H1 (cell line): Measurements from ENCODE around the gene DCAF16. TPM values are rescaled to one million over a fixed set of nuclear protein-coding genes. Genes with fewer than 3 reads are reported as not detected.

Source experiments
- CTCF ChIA-PET: fragments of 300-600 bp; sonication (Branson Sonifier 250); formaldehyde crosslinking; loops from one replicate; lab custom pipeline; 2021; ENCODE audit not compliant: partially characterized antibody; lab: Charles Lee
- POLR2A ChIA-PET: fragments of 300-600 bp; sonication (Branson Sonifier 250); formaldehyde crosslinking; loops from one replicate; lab custom pipeline; 2021; ENCODE audit warnings: inconsistent platforms; ENCODE audit not compliant: partially characterized antibody; lab: Charles Lee
- DNase-seq, 2 experiments: peaks; one replicate each; pipeline versions ENCODE4 v3.0.0 to v3.0.0-alpha.2; 2010 to 2022; ENCODE audit warnings: low spot score in 2 of 2, low read depth in 1 of 2, mixed read lengths in 1 of 2
- FAIRE-seq: peaks from 2 replicates; lab custom pipeline; 2011; peaks lifted over from hg19 to GRCh38; lab: Jason Lieb, UNC
- H2AFZ ChIP-seq: 2 replicates; pipeline ENCODE4 v1.8.1; 2012; ENCODE audit warnings: low read length, inconsistent platforms
- H2AK5ac ChIP-seq: 2 replicates; pipeline ENCODE4 v1.6.1; 2013; ENCODE audit warnings: low read depth, low read length
- H2BK120ac ChIP-seq: replicated peaks from 2 replicates; pipeline ENCODE3; 2013; ENCODE audit warnings: low read depth, low read length, inconsistent platforms
- H2BK12ac ChIP-seq: 2 replicates; pipeline ENCODE4 v1.6.1; 2013; ENCODE audit warnings: low read depth, low read length
- H2BK15ac ChIP-seq: 2 replicates; pipeline ENCODE4 v1.6.1; 2013; ENCODE audit warnings: low read length
- H2BK20ac ChIP-seq: 2 replicates; pipeline ENCODE4 v1.6.1; 2013; ENCODE audit warnings: low read length
- H2BK5ac ChIP-seq: 2 replicates; pipeline ENCODE4 v1.6.1; 2013; ENCODE audit warnings: low read depth, low read length
- H3K14ac ChIP-seq: 2 replicates; pipeline ENCODE4 v1.6.1; 2013; ENCODE audit warnings: inconsistent platforms; ENCODE audit not compliant: insufficient read length
- H3K18ac ChIP-seq: 2 replicates; pipeline ENCODE4 v1.6.1; 2013; ENCODE audit warnings: low read length; ENCODE audit errors: extremely low read depth
- H3K23ac ChIP-seq: 2 replicates; pipeline ENCODE4 v1.6.1; 2013; ENCODE audit warnings: inconsistent platforms; ENCODE audit not compliant: insufficient read length
- H3K23me2 ChIP-seq: 2 replicates; pipeline ENCODE4 v1.6.1; 2013; ENCODE audit warnings: low read depth, low read length
- H3K27ac ChIP-seq: 2 replicates; pipeline ENCODE4 v1.6.1; 2011; ENCODE audit warnings: low read depth, low read length, inconsistent platforms
- H3K27me3 ChIP-seq, 4 experiments: replicated peaks in 1 of 4; 1 replicate in 1 of 4; 2 replicates in 3 of 4; pipeline versions ENCODE4 v1.6.1 to v1.8.1; 2011 to 2013; ENCODE audit warnings: low read length in 3 of 4, mild to moderate bottlenecking in 3 of 4, inconsistent platforms in 2 of 4, mixed read lengths in 2 of 4, moderate library complexity in 1 of 4; ENCODE audit not compliant: control insufficient read depth in 3 of 4, insufficient read depth in 3 of 4; ENCODE audit errors: extremely low read depth in 1 of 4
- H3K36me3 ChIP-seq, 4 experiments: 2 replicates each; pipeline versions ENCODE4 v1.6.1 to v1.8.1; 2011 to 2013; ENCODE audit warnings: mild to moderate bottlenecking in 4 of 4, low read length in 3 of 4, moderate library complexity in 2 of 4, control low read depth in 1 of 4, inconsistent platforms in 1 of 4; ENCODE audit not compliant: insufficient read depth in 4 of 4, control insufficient read depth in 2 of 4
- H3K4ac ChIP-seq: replicated peaks from 2 replicates; pipeline ENCODE3; 2013; ENCODE audit warnings: low read length, low read depth, mixed read lengths, inconsistent platforms; ENCODE audit not compliant: insufficient read length
- H3K4me1 ChIP-seq, 4 experiments: replicated peaks in 1 of 4; 1 replicate in 1 of 4; 2 replicates in 3 of 4; pipeline versions ENCODE4 v1.6.1 to v1.8.1; 2011 to 2013; ENCODE audit warnings: low read length in 3 of 4, inconsistent platforms in 2 of 4, mixed read lengths in 1 of 4; ENCODE audit not compliant: insufficient read depth in 4 of 4, control insufficient read depth in 3 of 4
- H3K4me2 ChIP-seq, 2 experiments: 2 replicates each; pipeline versions ENCODE4 v1.6.1 to v1.8.1; 2011 to 2013; ENCODE audit warnings: low read depth in 2 of 2, low read length in 2 of 2, control low read depth in 1 of 2, inconsistent platforms in 1 of 2, mild to moderate bottlenecking in 1 of 2; ENCODE audit not compliant: insufficient read depth in 1 of 2
- H3K4me3 ChIP-seq, 4 experiments: fragments of 200-600, 300-600 bp in 1 of 4; sonication (generic), shearing (Covaris generic), sonication (Bioruptor Twin) in 1 of 4; 2 replicates each; pipeline versions ENCODE4 v1.5.1 to v1.8.1; 2011 to 2016; ENCODE audit warnings: low read length in 4 of 4, low read depth in 3 of 4, control low read depth in 2 of 4, inconsistent platforms in 2 of 4, mild to moderate bottlenecking in 2 of 4, mixed read lengths in 1 of 4, moderate library complexity in 1 of 4; ENCODE audit not compliant: insufficient read depth in 2 of 4; ENCODE audit errors: extremely low read depth in 1 of 4
- H3K56ac ChIP-seq: replicated peaks from 2 replicates; pipeline ENCODE3; 2013; ENCODE audit warnings: low read depth, mild to moderate bottlenecking, mixed read lengths, low read length, inconsistent platforms; ENCODE audit not compliant: insufficient read length
- H3K79me1 ChIP-seq: 2 replicates; pipeline ENCODE4 v1.6.1; 2013; ENCODE audit warnings: low read depth, low read length, control low read depth
- H3K79me2 ChIP-seq, 2 experiments: 2 replicates each; pipeline versions ENCODE4 v1.6.1 to v1.8.1; 2012 to 2013; ENCODE audit warnings: low read length in 2 of 2, mild to moderate bottlenecking in 2 of 2, inconsistent platforms in 1 of 2; ENCODE audit not compliant: insufficient read depth in 2 of 2, control insufficient read depth in 1 of 2
- H3K9ac ChIP-seq, 4 experiments: replicated peaks in 1 of 4; 1 replicate in 1 of 4; 2 replicates in 3 of 4; pipeline versions ENCODE4 v1.6.1 to v1.8.1; 2011 to 2013; ENCODE audit warnings: low read depth in 3 of 4, low read length in 3 of 4, control low read depth in 2 of 4, mild to moderate bottlenecking in 2 of 4, moderate library complexity in 2 of 4, inconsistent platforms in 1 of 4; ENCODE audit errors: extremely low read depth in 1 of 4
- H3K9me3 ChIP-seq, 2 experiments: 2 replicates each; pipeline versions ENCODE4 v1.6.1 to v1.8.1; 2012 to 2013; ENCODE audit warnings: mild to moderate bottlenecking in 2 of 2, moderate library complexity in 2 of 2, control low read depth in 1 of 2, inconsistent platforms in 1 of 2, low read depth in 1 of 2, low read length in 1 of 2, mixed read lengths in 1 of 2; ENCODE audit not compliant: insufficient read depth in 2 of 2
- H4K20me1 ChIP-seq, 2 experiments: replicated peaks in 1 of 2; 2 replicates each; pipeline versions ENCODE3 to v1.8.1; 2011 to 2013; ENCODE audit warnings: inconsistent platforms in 2 of 2, low read length in 2 of 2, mild to moderate bottlenecking in 1 of 2; ENCODE audit not compliant: insufficient read depth in 2 of 2, control insufficient read depth in 1 of 2
- H4K5ac ChIP-seq: 2 replicates; pipeline ENCODE4 v1.6.1; 2013; ENCODE audit warnings: low read length, low read depth, mixed read lengths, inconsistent platforms; ENCODE audit not compliant: insufficient read length
- H4K8ac ChIP-seq: 2 replicates; pipeline ENCODE4 v1.8.0; 2013; ENCODE audit warnings: mild to moderate bottlenecking, moderate library complexity, low read length, inconsistent platforms; ENCODE audit not compliant: insufficient read depth; ENCODE audit errors: extremely low read depth
- H4K91ac ChIP-seq: replicated peaks from 2 replicates; pipeline ENCODE3; 2013; ENCODE audit warnings: low read length, mixed read lengths, inconsistent platforms; ENCODE audit not compliant: insufficient read length
- CEBPB ChIP-seq: IDR thresholded peaks from 2 replicates; pipeline ENCODE4 v1.6.1; 2012; ENCODE audit warnings: low read depth, low read length
- EP300 ChIP-seq, 2 experiments: IDR thresholded peaks; 1 replicate in 1 of 2; 2 replicates in 1 of 2; pipeline ENCODE4 v1.6.1; 2011 to 2012; ENCODE audit warnings: low read depth in 2 of 2, low read length in 2 of 2, mild to moderate bottlenecking in 2 of 2, borderline replicate concordance in 1 of 2, inconsistent platforms in 1 of 2, moderate library complexity in 1 of 2
- HDAC6 ChIP-seq: IDR thresholded peaks from one replicate; pipeline ENCODE4 v1.7.1; 2012; ENCODE audit warnings: low read depth, mild to moderate bottlenecking, inconsistent platforms, low read length, moderate library complexity
- KDM5A ChIP-seq: fragments of 200-600 bp; IDR thresholded peaks from 2 replicates; pipeline ENCODE4 v1.7.1; 2012; ENCODE audit warnings: mild to moderate bottlenecking, low read length, inconsistent platforms, mixed read lengths
- MAFK ChIP-seq: IDR thresholded peaks from 2 replicates; pipeline ENCODE4 v1.6.1; 2012; ENCODE audit warnings: low read depth, mild to moderate bottlenecking, improper control_type of control experiment, low read length
- NANOG ChIP-seq: IDR thresholded peaks from 2 replicates; pipeline ENCODE4 v1.6.1; 2011; ENCODE audit warnings: low read length, low read depth, mild to moderate bottlenecking, inconsistent platforms; ENCODE audit not compliant: insufficient read depth, poor library complexity, severe bottlenecking
- POU5F1 ChIP-seq: IDR thresholded peaks from 2 replicates; pipeline ENCODE4 v1.6.1; 2011; ENCODE audit warnings: low read depth, mild to moderate bottlenecking, low read length, moderate library complexity
- SP4 ChIP-seq: IDR thresholded peaks from 2 replicates; pipeline ENCODE4 v1.6.1; 2012; ENCODE audit warnings: low read length, inconsistent platforms
- TAF1 ChIP-seq: IDR thresholded peaks from 2 replicates; pipeline ENCODE4 v1.6.1; 2011; ENCODE audit warnings: mild to moderate bottlenecking, low read depth, low read length
- TBP ChIP-seq: IDR thresholded peaks from 2 replicates; pipeline ENCODE4 v1.6.1; 2011; ENCODE audit warnings: low read depth, low read length, improper control_type of control experiment
- YY1 ChIP-seq: IDR thresholded peaks from 2 replicates; pipeline ENCODE4 v1.6.1; 2011; ENCODE audit warnings: low read depth, mild to moderate bottlenecking, low read length
- ZNF274 ChIP-seq: IDR thresholded peaks from 2 replicates; pipeline ENCODE4 v1.7.0; 2012; ENCODE audit warnings: low read length, borderline replicate concordance; ENCODE audit errors: extremely low read depth
- WGBS, 2 experiments: shearing (Covaris generic) in 1 of 2; methylation state at CpG; one replicate each; pipeline versions ENCODE4 v1.1.6 to v1.1.7; 2013 to 2015; ENCODE audit warnings: low lambda C conversion rate in 2 of 2, mixed read lengths in 2 of 2, inconsistent platforms in 1 of 2, low coverage in 1 of 2, missing lambda C conversion rate in 1 of 2; ENCODE audit not compliant: insufficient replicate concordance in 2 of 2, insufficient coverage in 1 of 2, insufficient read length in 1 of 2; ENCODE audit errors: extremely low coverage in 1 of 2, missing lambda C conversion rate in 1 of 2; 5-methylcytosine and 5-hydroxymethylcytosine counted together
- polyA plus RNA-seq, 7 experiments: library from polyadenylated mRNA; depleted of rRNA in 3 of 7; stranded (reverse) in 5 of 7; unstranded in 2 of 7; fragments of >200 nt in 5 of 7; fragments of 200-250 nt in 2 of 7; gene quantifications; 1 replicate in 5 of 7; 2 replicates in 1 of 7; 4 replicates in 1 of 7; pipeline versions ENCODE4 v1.2.1 to v1.2.3, GENCODE V29; 2011 to 2013; ENCODE audit warnings: missing spikeins in 2 of 7, mixed read lengths in 2 of 7
- total RNA-seq: library from RNA; stranded (reverse); fragmentation: NEBNext Ultra II Directional; extraction: Animal tissue kit (Norgen Biotek cat#: 25700); gene quantifications from 2 replicates; pipeline ENCODE4 v1.2.1, GENCODE V29; 2021
- TF ChIP-seq, protein P1 (sequence below): IDR thresholded peaks from 2 replicates; pipeline ENCODE4 v1.6.1; 2012; ENCODE audit warnings: inconsistent platforms

The DCAF16 gene
- total and polyA plus RNA-seq, 2 of the 8 experiments (the other 6 are each of a cell fraction or from before 2014, with no cell fraction given), result 26.5 to 55.7 TPM

DNA sequence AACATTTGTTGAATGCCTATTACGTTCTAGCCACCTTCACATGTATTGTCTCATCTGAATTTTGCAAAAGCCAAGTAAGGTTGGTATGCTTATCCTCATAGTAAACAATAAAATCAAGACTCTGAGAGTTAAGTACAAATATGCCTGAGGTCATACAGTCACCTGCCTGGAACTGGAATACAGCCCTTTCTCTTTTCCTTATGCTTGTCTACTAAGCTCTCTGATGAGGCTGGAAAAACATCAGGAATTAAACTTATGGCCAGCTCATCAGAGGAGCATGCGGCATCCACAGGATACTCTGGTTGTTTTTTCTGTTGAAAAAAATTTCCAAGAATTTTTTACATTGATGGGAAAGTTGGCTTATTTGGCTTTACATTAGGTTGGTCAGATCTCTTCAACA is 35.7 kb upstream of the DCAF16 start:
- ChIA-PET CTCF (interaction anchor here (0.9 kb wide), 1 partner anchor 10 kb away, joined by 3 read pairs; no protein-coding TSS in a partner anchor), POLR2A (no interaction called here)
- no peak overlapping the region for H3K56ac ChIP-seq
- H2BK20ac ChIP-seq, result no peak overlapping the region
- FAIRE-seq (no peak), DNase-seq (no peak)
- H3K18ac ChIP-seq, result no peak overlapping the region
- no peak overlapping the region for H2AFZ ChIP-seq
- no peaks in the 10 kb centered on the region for H3K4me1 ChIP-seq
- peaks cover 9 to 19% of the 10 kb centered on the region in 2 experiments for H3K9me3 ChIP-seq
- no peak overlapping the region for H4K5ac ChIP-seq
- H2BK120ac ChIP-seq, result no peak overlapping the region
- H2AK5ac ChIP-seq, result no peak overlapping the region
- H3K4me2 ChIP-seq, result no peak overlapping the region
- no peaks in the 10 kb centered on the region for H3K23me2 ChIP-seq
- no peak overlapping the region for H3K9ac ChIP-seq
- no peaks in the 10 kb centered on the region for H3K79me1 ChIP-seq
- H3K4ac ChIP-seq, result no peak overlapping the region
- no peak overlapping the region for H3K14ac ChIP-seq
- H3K23ac ChIP-seq, result no peak overlapping the region
- no peak overlapping the region for H2BK15ac ChIP-seq
- no peaks in the 10 kb centered on the region for H4K20me1 ChIP-seq
- no peak overlapping the region for H4K91ac ChIP-seq
- no peak overlapping the region for H3K4me3 ChIP-seq
- WGBS, 2 experiments, result 84% methylated on average over 2 of the region's 2 CpGs; no CpG with 5 or more reads in 1 of the 2 experiments
- no peak overlapping the region for H3K27ac ChIP-seq
- no peak overlapping the region for H2BK5ac ChIP-seq
- TF ChIP-seq POU5F1 (no peak), EP300 (IDR thresholded peaks at IDR 0.05; ENCODE audit: borderline replicate concordance in 1 of 2, low read depth in 2 of 2, low read length in 2 of 2) (no peak), YY1 (no peak), TBP (no peak), NANOG (no peak), SP4 (no peak), KDM5A (no peak), TAF1 (no peak), ZNF274 (no peak), MAFK (no peak), CEBPB (no peak), HDAC6 (no peak)
- TF ChIP-seq, protein P1, sequence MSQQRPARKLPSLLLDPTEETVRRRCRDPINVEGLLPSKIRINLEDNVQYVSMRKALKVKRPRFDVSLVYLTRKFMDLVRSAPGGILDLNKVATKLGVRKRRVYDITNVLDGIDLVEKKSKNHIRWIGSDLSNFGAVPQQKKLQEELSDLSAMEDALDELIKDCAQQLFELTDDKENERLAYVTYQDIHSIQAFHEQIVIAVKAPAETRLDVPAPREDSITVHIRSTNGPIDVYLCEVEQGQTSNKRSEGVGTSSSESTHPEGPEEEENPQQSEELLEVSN, result no peak
- H3K36me3 ChIP-seq, result peaks cover 10 to 56% (median 38%) of the 10 kb centered on the region in 4 experiments
- H2BK12ac ChIP-seq, result no peak overlapping the region
- no peaks in the 10 kb centered on the region for H3K79me2 ChIP-seq
- no peak overlapping the region for H4K8ac ChIP-seq
- no peaks in the 10 kb centered on the region for H3K27me3 ChIP-seq
